ENCODE results near the gene STYX. TPM values are rescaled to one million over a fixed set of nuclear protein-coding genes. Genes with fewer than 3 reads are reported as not detected.

Gene STYX
- total RNA-seq, 1 experiment from 2014 or later, result 13.6 TPM

GRCh38 chr14:52729585-52729924, 411 bp upstream of the STYX start:
- Mint-ChIP-seq H3K27ac (ENCODE audit: unreplicated experiment) (peak overlapping the region; percentile 59), H3K4me1 (ENCODE audit: low read depth, unreplicated experiment) (no peaks in the 10 kb centered on the region), H3K36me3 (ENCODE audit: insufficient read depth, unreplicated experiment) (peaks cover 45% of the 10 kb centered on the region), H3K27me3 (ENCODE audit: unreplicated experiment) (no peaks in the 10 kb centered on the region), H3K4me3 (ENCODE audit: low read depth, unreplicated experiment) (peak overlapping the region; percentile 96), H3K9me3 (ENCODE audit: low read depth, unreplicated experiment) (no peaks in the 10 kb centered on the region)
- BruUV-seq (replicated peaks), result no TSS peak
- intact Hi-C loops (cut with micrococcal nuclease; ENCODE audit: unreplicated experiment), result no loop called here
- CTCF ChIA-PET, result interaction anchor here (0.6 to 1.3 kb wide), 3 partner anchors 10 to 34 kb away, joined by 3 to 5 read pairs (median 4); partner anchors contain the start of gene ERO1A
- TF ChIP-seq CTCF (IDR thresholded peaks at IDR 0.05; ENCODE audit: unreplicated experiment), result no peak
- DNase-seq, result no peak

GRCh38 chr14:52730709-52731111, 744 bp downstream of the STYX start:
- Mint-ChIP-seq H3K9me3 (ENCODE audit: low read depth, unreplicated experiment) (no peaks in the 10 kb centered on the region), H3K27ac (ENCODE audit: unreplicated experiment) (peak overlapping the region; percentile 59), H3K36me3 (ENCODE audit: insufficient read depth, unreplicated experiment) (peaks cover 43% of the 10 kb centered on the region), H3K4me3 (ENCODE audit: low read depth, unreplicated experiment) (peak overlapping the region; percentile 96), H3K4me1 (ENCODE audit: low read depth, unreplicated experiment) (peaks cover 2% of the 10 kb centered on the region), H3K27me3 (ENCODE audit: unreplicated experiment) (no peaks in the 10 kb centered on the region)
- intact Hi-C loops (cut with micrococcal nuclease; ENCODE audit: unreplicated experiment), result no loop called here
- BruUV-seq (replicated peaks), result no TSS peak
- no peak for TF ChIP-seq CTCF (IDR thresholded peaks at IDR 0.05; ENCODE audit: unreplicated experiment)
- DNase-seq, result no peak
- CTCF ChIA-PET, result interaction anchor here (0.6 kb wide), 1 partner anchor 62 kb away, joined by 9 read pairs; no protein-coding TSS in a partner anchor

- Mint-ChIP-seq H3K9me3 (ENCODE audit: low read depth, unreplicated experiment) (no peaks in the 10 kb centered on the region), H3K36me3 (ENCODE audit: insufficient read depth, unreplicated experiment) (peaks cover 28% of the 10 kb centered on the region), H3K4me3 (ENCODE audit: low read depth, unreplicated experiment) (no peak overlapping the region), H3K27ac (ENCODE audit: unreplicated experiment) (no peak overlapping the region), H3K27me3 (ENCODE audit: unreplicated experiment) (no peaks in the 10 kb centered on the region), H3K4me1 (ENCODE audit: low read depth, unreplicated experiment) (peaks cover 14% of the 10 kb centered on the region)
- intact Hi-C loops (cut with micrococcal nuclease; ENCODE audit: unreplicated experiment), result no loop called here
- TF ChIP-seq CTCF (IDR thresholded peaks at IDR 0.05; ENCODE audit: unreplicated experiment), result no peak
- CTCF ChIA-PET, result interaction anchor here (0.6 kb wide), 1 partner anchor 38 kb away, joined by 4 read pairs; the partner anchor contains the start of gene ERO1A
- no TSS peak for BruUV-seq (replicated peaks)
- DNase-seq, result no peak
Measured at GRCh38 chr14:52733824-52734223, 3.9 kb downstream of the STYX start.

- BruUV-seq (replicated peaks), result no TSS peak
- Mint-ChIP-seq H3K4me3 (ENCODE audit: low read depth, unreplicated experiment) (no peak overlapping the region), H3K27me3 (ENCODE audit: unreplicated experiment) (no peaks in the 10 kb centered on the region), H3K4me1 (ENCODE audit: low read depth, unreplicated experiment) (peaks cover 17% of the 10 kb centered on the region), H3K27ac (ENCODE audit: unreplicated experiment) (no peak overlapping the region), H3K9me3 (ENCODE audit: low read depth, unreplicated experiment) (no peaks in the 10 kb centered on the region), H3K36me3 (ENCODE audit: insufficient read depth, unreplicated experiment) (peaks cover 12% of the 10 kb centered on the region)
- intact Hi-C loops (cut with micrococcal nuclease; ENCODE audit: unreplicated experiment), result no loop called here
- no peak for TF ChIP-seq CTCF (IDR thresholded peaks at IDR 0.05; ENCODE audit: unreplicated experiment)
- no peak for DNase-seq
- CTCF ChIA-PET, result no interaction called here
Measured at GRCh38 chr14:52735921-52736489, 6.0 kb downstream of the STYX start.
